KMS-11 (cell line): Measurements from ENCODE around the gene RAPGEF1.

Source experiments
- H2AFZ ChIP-seq: fragments of 200-600 bp; sonication (generic); 2 replicates; pipeline ENCODE4 v1.6.1; 2016; ENCODE audit warnings: antibody characterized with exemption, mixed run types, low read depth
- H3K27ac ChIP-seq: fragments of 200-600 bp; sonication (generic); 2 replicates; pipeline ENCODE4 v1.6.1; 2016; ENCODE audit warnings: mild to moderate bottlenecking, mixed run types
- H3K27me3 ChIP-seq: fragments of 200-600 bp; sonication (generic); 2 replicates; pipeline ENCODE4 v1.6.1; 2017; ENCODE audit warnings: mild to moderate bottlenecking, low read depth, mixed run types, moderate library complexity; ENCODE audit not compliant: insufficient read depth
- H3K36me3 ChIP-seq: fragments of 200-600 bp; sonication (generic); 2 replicates; pipeline ENCODE4 v1.6.1; 2017; ENCODE audit warnings: mild to moderate bottlenecking, mixed run types; ENCODE audit not compliant: insufficient read depth
- H3K4me1 ChIP-seq: fragments of 200-600 bp; sonication (generic); 2 replicates; pipeline ENCODE4 v1.6.1; 2016; ENCODE audit warnings: mild to moderate bottlenecking, low read depth, mixed run types; ENCODE audit not compliant: poor library complexity, severe bottlenecking
- H3K4me2 ChIP-seq: fragments of 200-600 bp; sonication (generic); 2 replicates; pipeline ENCODE4 v1.7.0; 2016; ENCODE audit warnings: mild to moderate bottlenecking, mixed run types
- H3K4me3 ChIP-seq: fragments of 200-600 bp; sonication (generic); IDR thresholded peaks from 2 replicates; pipeline ENCODE4 v1.6.1; 2017; ENCODE audit warnings: low read depth, low read length, mixed read lengths; ENCODE audit not compliant: insufficient read depth
- H3K79me2 ChIP-seq: fragments of 200-600 bp; sonication (generic); 2 replicates; pipeline ENCODE4 v1.6.1; 2016; ENCODE audit warnings: low read depth, mixed run types; ENCODE audit not compliant: insufficient read depth
- H3K9ac ChIP-seq: fragments of 200-600 bp; sonication (generic); 2 replicates; pipeline ENCODE4 v1.6.1; 2016; ENCODE audit warnings: mild to moderate bottlenecking, mixed run types
- H4K20me1 ChIP-seq: fragments of 200-600 bp; sonication (generic); 2 replicates; pipeline ENCODE4 v1.6.1; 2016; ENCODE audit warnings: mild to moderate bottlenecking, mixed run types; ENCODE audit not compliant: insufficient read depth
- TF ChIP-seq, protein P1 (sequence below): fragments of 200-600 bp; sonication (generic); conservative IDR thresholded peaks from 2 replicates; pipeline ENCODE4 v1.6.1; 2017; ENCODE audit warnings: low read depth, mild to moderate bottlenecking, antibody characterized with exemption, low read length, moderate library complexity, mixed read lengths

RAPGEF1 gene

DNA sequence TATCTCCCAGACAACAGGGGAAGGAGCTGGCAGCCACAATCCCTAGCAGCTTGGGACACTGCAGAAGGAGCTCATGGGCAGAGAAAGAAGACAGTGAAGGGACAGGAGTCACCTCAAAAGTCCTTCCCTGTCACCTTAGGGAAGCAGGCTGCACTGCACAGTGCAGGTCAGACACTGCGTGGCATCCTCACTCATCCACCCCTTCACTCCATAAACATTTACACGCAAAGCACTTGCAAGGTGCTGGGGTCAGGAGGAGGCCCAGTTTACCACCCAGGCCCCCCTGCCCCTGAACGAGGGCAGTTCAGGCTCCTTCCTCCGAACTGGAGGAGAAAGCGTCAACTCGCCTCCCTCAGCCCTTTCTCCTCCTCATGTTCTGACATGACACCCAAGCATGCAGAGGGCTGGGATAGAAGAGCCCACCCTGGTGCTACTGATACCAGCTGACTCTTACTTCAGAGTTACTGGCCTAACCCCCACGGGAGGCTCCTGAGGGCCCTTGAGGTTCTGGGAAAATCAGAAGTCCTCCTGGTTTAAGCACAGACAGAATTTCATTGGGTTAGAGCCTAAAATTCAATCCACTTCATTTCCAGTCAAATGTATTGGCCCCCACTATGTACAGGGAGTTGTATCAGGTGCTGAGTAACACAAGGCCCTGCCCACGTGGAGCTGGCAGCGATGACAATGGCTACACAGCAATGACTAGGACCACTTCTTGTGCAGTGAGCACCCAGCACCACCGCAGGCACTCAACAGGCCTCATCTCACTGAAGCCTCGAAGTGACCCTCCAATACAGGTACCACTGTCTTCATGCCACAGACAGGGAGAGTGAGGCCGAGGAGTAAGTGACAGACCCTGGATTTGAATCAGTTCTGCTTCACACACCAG is 70.4 kb downstream of the RAPGEF1 start:
- Histone ChIP-seq H3K4me2 (peak overlapping the region; percentile 59), H3K36me3 (no peaks in the 10 kb centered on the region; the same call in 1 of the 2 replicates), H3K79me2 (peaks cover 100% of the 10 kb centered on the region), H2AFZ (no peak overlapping the region), H4K20me1 (peaks cover 18% of the 10 kb centered on the region), H3K4me1 (peaks cover 74% of the 10 kb centered on the region), H3K27me3 (no peaks in the 10 kb centered on the region), H3K4me3 (no peak overlapping the region), H3K27ac (peak overlapping the region; percentile 72), H3K9ac (peak overlapping the region; percentile 35; the same call in 1 of the 2 replicates)
- TF ChIP-seq, protein P1, sequence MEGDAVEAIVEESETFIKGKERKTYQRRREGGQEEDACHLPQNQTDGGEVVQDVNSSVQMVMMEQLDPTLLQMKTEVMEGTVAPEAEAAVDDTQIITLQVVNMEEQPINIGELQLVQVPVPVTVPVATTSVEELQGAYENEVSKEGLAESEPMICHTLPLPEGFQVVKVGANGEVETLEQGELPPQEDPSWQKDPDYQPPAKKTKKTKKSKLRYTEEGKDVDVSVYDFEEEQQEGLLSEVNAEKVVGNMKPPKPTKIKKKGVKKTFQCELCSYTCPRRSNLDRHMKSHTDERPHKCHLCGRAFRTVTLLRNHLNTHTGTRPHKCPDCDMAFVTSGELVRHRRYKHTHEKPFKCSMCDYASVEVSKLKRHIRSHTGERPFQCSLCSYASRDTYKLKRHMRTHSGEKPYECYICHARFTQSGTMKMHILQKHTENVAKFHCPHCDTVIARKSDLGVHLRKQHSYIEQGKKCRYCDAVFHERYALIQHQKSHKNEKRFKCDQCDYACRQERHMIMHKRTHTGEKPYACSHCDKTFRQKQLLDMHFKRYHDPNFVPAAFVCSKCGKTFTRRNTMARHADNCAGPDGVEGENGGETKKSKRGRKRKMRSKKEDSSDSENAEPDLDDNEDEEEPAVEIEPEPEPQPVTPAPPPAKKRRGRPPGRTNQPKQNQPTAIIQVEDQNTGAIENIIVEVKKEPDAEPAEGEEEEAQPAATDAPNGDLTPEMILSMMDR, result no peak

DNA sequence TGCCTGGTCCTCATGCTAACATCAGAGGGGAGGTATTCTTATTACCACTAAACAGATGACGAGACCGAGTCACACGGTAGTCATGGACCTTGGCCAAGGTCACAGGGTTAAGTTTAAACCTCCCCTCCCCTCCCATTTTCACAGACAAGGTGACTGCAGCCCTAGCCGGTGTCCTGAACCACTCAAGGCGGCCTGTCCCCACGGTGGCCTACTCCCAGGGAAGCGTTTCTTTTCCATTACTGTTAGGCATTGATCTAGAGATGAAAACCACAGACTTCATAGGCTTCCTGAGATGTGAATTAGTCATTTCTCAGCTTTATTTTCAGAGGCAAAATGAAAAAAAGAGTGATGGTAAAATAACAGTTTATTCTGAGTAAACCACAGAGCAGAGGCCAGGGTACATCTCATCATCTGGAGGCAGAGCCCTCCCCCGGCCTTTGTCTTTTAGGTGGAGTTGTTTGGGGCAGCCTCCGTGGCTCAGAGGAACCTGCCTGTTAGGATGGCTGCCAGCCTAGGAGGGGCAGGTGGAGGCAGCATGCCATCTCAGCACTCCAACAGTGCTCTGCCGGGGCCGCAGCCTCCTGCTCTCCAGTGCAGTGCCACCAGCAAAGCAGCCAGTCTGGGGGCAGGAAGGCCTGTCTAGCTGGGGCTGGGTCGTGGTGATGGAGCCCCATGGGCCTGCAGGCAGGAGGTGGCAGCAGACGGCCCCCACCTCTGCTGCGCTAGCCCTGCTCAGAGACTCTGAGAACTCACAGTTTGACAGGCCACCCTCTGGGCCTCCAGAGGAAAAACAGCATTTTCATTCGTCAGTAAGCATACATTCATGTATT is 71.2 kb downstream of the RAPGEF1 start:
- Histone ChIP-seq H3K36me3 (no peaks in the 10 kb centered on the region; the same call in 1 of the 2 replicates), H3K79me2 (peaks cover 98% of the 10 kb centered on the region), H2AFZ (no peak overlapping the region), H3K27ac (peak overlapping the region; percentile 72), H3K9ac (peak overlapping the region; percentile 35; the same call in 1 of the 2 replicates), H3K4me2 (peak overlapping the region; percentile 59), H3K27me3 (no peaks in the 10 kb centered on the region), H3K4me1 (peaks cover 66% of the 10 kb centered on the region), H4K20me1 (peaks cover 18% of the 10 kb centered on the region), H3K4me3 (no peak overlapping the region)
- TF ChIP-seq, protein P1, result no peak

DNA sequence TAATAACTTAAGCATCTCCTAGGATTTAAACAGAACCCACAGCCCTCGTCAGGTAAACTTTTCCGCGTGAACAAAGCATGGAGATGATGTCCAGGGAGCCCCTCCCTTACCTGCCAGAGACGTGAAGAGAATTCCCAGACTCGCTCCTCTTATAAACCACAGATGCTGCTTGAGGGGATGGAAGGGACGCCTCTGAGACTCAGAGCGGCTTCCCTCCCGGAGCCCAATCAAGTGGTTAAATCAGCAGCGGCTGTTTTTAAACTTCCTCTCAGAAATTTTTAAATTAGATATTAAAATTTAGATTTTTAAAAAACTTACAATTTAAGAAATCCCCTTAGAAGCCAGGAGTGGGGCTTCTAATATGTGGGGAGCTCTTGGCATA is 71.8 kb downstream of the RAPGEF1 start:
- Histone ChIP-seq H3K27ac (peak overlapping the region; percentile 72), H4K20me1 (peaks cover 18% of the 10 kb centered on the region), H2AFZ (no peak overlapping the region), H3K9ac (no peak overlapping the region), H3K79me2 (peaks cover 98% of the 10 kb centered on the region), H3K4me2 (peak overlapping the region; percentile 59), H3K4me1 (peaks cover 60% of the 10 kb centered on the region), H3K27me3 (no peaks in the 10 kb centered on the region), H3K36me3 (no peaks in the 10 kb centered on the region; the same call in 1 of the 2 replicates), H3K4me3 (no peak overlapping the region)
- TF ChIP-seq, protein P1, result no peak

DNA sequence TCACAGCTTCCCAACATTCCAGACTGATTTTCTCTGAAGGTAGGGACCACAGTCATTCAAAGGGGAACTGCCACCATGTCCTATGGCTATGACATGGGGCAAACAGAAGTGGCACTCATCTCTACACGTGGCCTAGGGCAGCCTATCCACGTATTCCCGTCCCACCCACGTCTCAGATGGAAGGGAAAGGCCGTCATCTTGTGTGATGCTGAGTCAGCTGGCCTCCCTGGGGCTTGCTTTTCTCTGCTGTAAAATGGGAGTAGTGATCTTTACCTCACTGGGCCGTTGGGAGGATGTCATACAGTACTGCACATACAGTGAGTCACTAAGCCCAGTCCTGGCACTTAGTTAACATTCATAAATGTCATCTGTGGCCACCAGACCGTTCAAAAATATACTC is 72.3 kb downstream of the RAPGEF1 start:
- Histone ChIP-seq H4K20me1 (peaks cover 18% of the 10 kb centered on the region), H2AFZ (no peak overlapping the region), H3K79me2 (peaks cover 98% of the 10 kb centered on the region), H3K4me3 (no peak overlapping the region), H3K4me1 (peaks cover 55% of the 10 kb centered on the region), H3K36me3 (no peaks in the 10 kb centered on the region; the same call in 1 of the 2 replicates), H3K9ac (no peak overlapping the region), H3K27me3 (no peaks in the 10 kb centered on the region), H3K27ac (peak overlapping the region; percentile 72; the same call in 1 of the 2 replicates), H3K4me2 (no peak overlapping the region; the same call in 1 of the 2 replicates)
- TF ChIP-seq, protein P1, result no peak
